A549 (cell line): ENCODE data around the gene ELOVL5. TPM values are rescaled to one million over a fixed set of nuclear protein-coding genes. Genes with fewer than 3 reads are reported as not detected.

Experiments used
- ATAC-seq, 2 experiments: fragments of 200-7000 bp in 1 of 2; fragments of >200 bp in 1 of 2; cut with Nextera tagmentation in 1 of 2; cut with Tn5 transposase in 1 of 2; 3 replicates each; pipeline versions ENCODE4 v1.8.0 to v1.9.1; 2018 to 2020; ENCODE audit warnings: mild to moderate bottlenecking in 1 of 2, moderate library complexity in 1 of 2
- CTCF ChIA-PET: fragments of 300-600 bp; sonication (Branson Sonifier 250); formaldehyde crosslinking; extraction: SDS; loops from one replicate; lab custom pipeline; 2021; ENCODE audit warnings: antibody characterized with exemption, inconsistent platforms; lab: Yijun Ruan, JAX
- POLR2A ChIA-PET: fragments of 350-600 bp; formaldehyde crosslinking; extraction: SDS; loops from one replicate; lab custom pipeline; 2021; ENCODE audit warnings: antibody characterized with exemption, inconsistent platforms; lab: Yijun Ruan, JAX
- DNase-seq, 2 experiments: peaks; one replicate each; pipeline versions ENCODE4 v3.0.0 to v3.0.0-alpha.2; 2011 to 2016; ENCODE audit warnings: low read depth in 1 of 2, low spot score in 1 of 2
- FAIRE-seq: peaks from 2 replicates; lab custom pipeline; 2011; peaks lifted over from hg19 to GRCh38; lab: Jason Lieb, UNC
- H3K27ac ChIP-seq, 2 experiments: fragments of >200 bp; sonication (Bioruptor Twin); formaldehyde crosslinking; 3 replicates each; pipeline ENCODE4 v1.5.1; 2016 to 2017
- H3K4me1 ChIP-seq: fragments of >200 bp; sonication (Bioruptor Twin); formaldehyde crosslinking; 3 replicates; pipeline ENCODE4 v1.6.1; 2016
- H3K4me2 ChIP-seq: fragments of >200 bp; sonication (Bioruptor Twin); formaldehyde crosslinking; 3 replicates; pipeline ENCODE4 v1.6.1; 2016
- H3K4me3 ChIP-seq: fragments of >200 bp; sonication (Bioruptor Twin); formaldehyde crosslinking; 3 replicates; pipeline ENCODE4 v1.5.1; 2016
- H3K9me3 ChIP-seq: fragments of >200 bp; sonication (Bioruptor Twin); formaldehyde crosslinking; 3 replicates; pipeline ENCODE4 v1.6.1; 2016
- BHLHE40 ChIP-seq: IDR thresholded peaks from 2 replicates; pipeline ENCODE4 v1.6.1; 2012; ENCODE audit warnings: low read depth, low read length, inconsistent platforms
- CBX8 ChIP-seq: fragments of 200-600 bp; sonication (generic); IDR thresholded peaks from 2 replicates; pipeline ENCODE4 v1.6.1; 2016
- ESRRA ChIP-seq: fragments of 150-350 bp; IDR thresholded peaks from 2 replicates; pipeline ENCODE4 v1.6.1; 2014; ENCODE audit warnings: mild to moderate bottlenecking, low read length, borderline replicate concordance
- FOSB ChIP-seq: fragments of 250-450 bp; sonication (Bioruptor Pico); IDR thresholded peaks from 2 replicates; pipeline ENCODE4 v1.5.0; 2020; ENCODE audit warnings: mild to moderate bottlenecking, moderate library complexity
- HDAC2 ChIP-seq: fragments of 200-600 bp; sonication (generic); IDR thresholded peaks from 2 replicates; pipeline ENCODE4 v1.6.1; 2016
- JUN ChIP-seq, 2 experiments: fragments of >200 bp; sonication (Bioruptor Twin); formaldehyde crosslinking; IDR thresholded peaks; 2 replicates in 1 of 2; 3 replicates in 1 of 2; pipeline ENCODE4 v1.6.1; 2016 to 2017
- PHF8 ChIP-seq: fragments of 200-600 bp; sonication (generic); IDR thresholded peaks from 2 replicates; pipeline ENCODE4 v1.6.1; 2016; ENCODE audit warnings: low read depth, mild to moderate bottlenecking, antibody characterized with exemption, moderate library complexity, borderline replicate concordance
- ZFP36 ChIP-seq: fragments of 450-650 bp; IDR thresholded peaks from 2 replicates; pipeline ENCODE4 v1.6.1; 2014; ENCODE audit warnings: borderline replicate concordance; ENCODE audit not compliant: partially characterized antibody
- polyA plus RNA-seq, 4 experiments: library from polyadenylated mRNA; depleted of rRNA in 3 of 4; stranded (reverse); fragments of >200 nt; fragmentation: RNase III in 1 of 4; extraction: RNeasy Plus Mini Kit Qiagen cat#74134 plus additional on column Dnase treatment in 1 of 4; gene quantifications; 2 replicates in 3 of 4; 3 replicates in 1 of 4; pipeline ENCODE4 v1.2.3, GENCODE V29; 2011 to 2017
- small RNA-seq, 6 experiments: library from RNA; depleted of rRNA; stranded (forward); fragments of <200 nt; gene quantifications; one replicate each; pipeline ENCODE3, GENCODE V24; 2012
- TF ChIP-seq, protein P1 (sequence below): IDR thresholded peaks from 2 replicates; pipeline ENCODE4 v1.6.1; 2012

ELOVL5 gene
- polyA plus RNA-seq, 2 of the 4 experiments (the other 2 are of a cell fraction) = 90.9 to 95.4 TPM

DNA sequence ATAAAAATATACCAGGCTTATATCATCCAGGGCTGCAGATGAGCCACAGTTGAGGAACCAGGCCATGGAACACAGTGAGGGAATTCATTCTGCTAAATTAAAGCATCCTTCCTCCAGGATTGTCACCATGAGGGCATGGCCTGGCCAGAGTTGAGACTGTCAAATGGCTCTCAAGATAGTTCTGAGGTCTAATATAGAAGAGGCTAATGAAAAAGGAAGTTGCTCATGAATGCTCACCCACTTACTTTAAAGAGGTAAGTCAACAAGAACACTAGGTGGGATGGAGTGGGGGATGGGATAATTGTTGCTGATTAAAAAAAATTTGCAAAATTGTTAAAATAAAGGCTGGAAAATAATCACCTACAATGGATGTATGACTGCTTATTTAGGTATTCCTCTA, 128.1 kb downstream of the ELOVL5 start:
- no peaks in the 10 kb centered on the region for H3K9me3 ChIP-seq
- DNase-seq (no peak), FAIRE-seq (no peak), ATAC-seq (no peak)
- no peak overlapping the region for H3K4me2 ChIP-seq
- ChIA-PET POLR2A (no interaction called here), CTCF (no interaction called here)
- no peak overlapping the region for H3K4me3 ChIP-seq
- H3K27ac ChIP-seq = no peak overlapping the region
- TF ChIP-seq CBX8 = no peak
- no peak for TF ChIP-seq FOSB (CRISPR knock-in tag)
- TF ChIP-seq ESRRA = no peak
- no peak for TF ChIP-seq BHLHE40
- no peak for TF ChIP-seq JUN (IDR thresholded peaks at IDR 0.05)
- TF ChIP-seq ZFP36 = no peak
- TF ChIP-seq, protein P1, sequence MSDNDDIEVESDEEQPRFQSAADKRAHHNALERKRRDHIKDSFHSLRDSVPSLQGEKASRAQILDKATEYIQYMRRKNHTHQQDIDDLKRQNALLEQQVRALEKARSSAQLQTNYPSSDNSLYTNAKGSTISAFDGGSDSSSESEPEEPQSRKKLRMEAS = no peak
- TF ChIP-seq PHF8 = no peak
- no peak for TF ChIP-seq HDAC2
- no peaks in the 10 kb centered on the region for H3K4me1 ChIP-seq

Small RNAs within 50 kb of the gene (small RNA-seq; reads per million reads assigned to genes)
- gene MIR5685 (0 to 0.16 (median 0) reads per million in 6 experiments), gene RNU1-136P (0 to 11.6 (median 0.70) reads per million in 6 experiments)

Other genes starting within 250 kb of the ELOVL5 start
- 0.03 TPM in 1 of 2 replicates, not detected in the other for gene GCM1, start 200.1 kb downstream of the ELOVL5 start, polyA plus RNA-seq (2011; rRNA removed)
- gene GCM1, start 200.1 kb downstream of the ELOVL5 start, polyA plus RNA-seq (2017; fragmentation: RNase III; extraction: RNeasy Plus Mini Kit Qiagen cat#74134 plus additional on column Dnase treatment) = 0.04 to 0.08 TPM in 2 of 3 replicates, not detected in the other
- 180 and 187 TPM in 2 replicates for gene GCLC, start 196.2 kb upstream of the ELOVL5 start, polyA plus RNA-seq (2011; rRNA removed)
- gene GCLC, start 196.2 kb upstream of the ELOVL5 start, polyA plus RNA-seq (2017; fragmentation: RNase III; extraction: RNeasy Plus Mini Kit Qiagen cat#74134 plus additional on column Dnase treatment) = 108 to 116 TPM (median 113 TPM) in 3 replicates